ENCODE measurements around the gene ANO9. TPM values are rescaled to one million over a fixed set of nuclear protein-coding genes. Genes with fewer than 3 reads are reported as not detected.
"Not testable (repeated sequence)": the region's sequence is repeated elsewhere in the genome, so short reads cannot be mapped to it uniquely, and the experiment has no call there.

The ANO9 gene
- total RNA-seq, 1 experiment from 2014 or later = 85.5 TPM

- DNase-seq = no peak
- peaks cover 11% of the 10 kb centered on the region for H3K9me3 ChIP-seq
- H3K4me1 ChIP-seq = peaks cover 7% of the 10 kb centered on the region
- ChIA-PET CTCF (no interaction called here), POLR2A (no interaction called here)
- peaks cover 4% of the 10 kb centered on the region for H3K36me3 ChIP-seq (ENCODE audit: control insufficient read depth, insufficient read depth, low read length)
- H3K4me3 ChIP-seq (ENCODE audit: low read depth, low read length) = no peak overlapping the region
- Mint-ChIP-seq H3K27me3 (ENCODE audit: insufficient read depth, unreplicated experiment) (no peaks in the 10 kb centered on the region), H3K36me3 (ENCODE audit: insufficient read depth, unreplicated experiment) (peaks cover 16% of the 10 kb centered on the region), H3K27ac (ENCODE audit: unreplicated experiment) (no peak overlapping the region), H3K4me3 (ENCODE audit: unreplicated experiment) (no peak overlapping the region), H3K4me1 (ENCODE audit: low read depth, unreplicated experiment) (peaks cover 5% of the 10 kb centered on the region), H3K9me3 (ENCODE audit: unreplicated experiment) (no peaks in the 10 kb centered on the region)
- TF ChIP-seq CTCF (IDR thresholded peaks at IDR 0.05; ENCODE audit: insufficient read depth in 1 of 2, low read depth in 1 of 2, low read length in 1 of 2, severe bottlenecking in 1 of 2, unreplicated experiment in 1 of 2) = no peak
- intact Hi-C loops (cut with micrococcal nuclease; ENCODE audit: unreplicated experiment) = no loop called here
- no peaks in the 10 kb centered on the region for H3K27me3 ChIP-seq (replicated peaks; ENCODE audit: control insufficient read depth, insufficient read depth, low read length)
- no TSS peak for BruUV-seq (replicated peaks)
Measured at GRCh38 chr11:438101-438844, 3.5 kb downstream of the ANO9 start.

GRCh38 chr11:437228-437870 lies 4.5 kb downstream of the ANO9 start:
- no peak overlapping the region for H3K27ac Mint-ChIP-seq (ENCODE audit: unreplicated experiment)
- Histone ChIP-seq H3K9me3 (peaks cover 11% of the 10 kb centered on the region), H3K27me3 (replicated peaks; ENCODE audit: control insufficient read depth, insufficient read depth, low read length) (no peaks in the 10 kb centered on the region), H3K4me3 (ENCODE audit: low read depth, low read length) (no peak overlapping the region), H3K4me1 (no peaks in the 10 kb centered on the region; the same call in 1 of the 2 replicates), H3K36me3 (ENCODE audit: control insufficient read depth, insufficient read depth, low read length) (peaks cover 4% of the 10 kb centered on the region)
- ChIA-PET CTCF (no interaction called here), POLR2A (no interaction called here)
- H3K27me3 Mint-ChIP-seq (ENCODE audit: insufficient read depth, unreplicated experiment) = no peaks in the 10 kb centered on the region
- BruUV-seq (replicated peaks) = no TSS peak
- peaks cover 25% of the 10 kb centered on the region for H3K36me3 Mint-ChIP-seq (ENCODE audit: insufficient read depth, unreplicated experiment)
- H3K4me3 Mint-ChIP-seq (ENCODE audit: unreplicated experiment) = no peak overlapping the region
- no peak for TF ChIP-seq CTCF (IDR thresholded peaks at IDR 0.05; ENCODE audit: insufficient read depth in 1 of 2, low read depth in 1 of 2, low read length in 1 of 2, severe bottlenecking in 1 of 2, unreplicated experiment in 1 of 2)
- no peak for DNase-seq
- no peaks in the 10 kb centered on the region for H3K9me3 Mint-ChIP-seq (ENCODE audit: unreplicated experiment)
- intact Hi-C loops (cut with micrococcal nuclease; ENCODE audit: unreplicated experiment) = no loop called here
- H3K4me1 Mint-ChIP-seq (ENCODE audit: low read depth, unreplicated experiment) = peaks cover 5% of the 10 kb centered on the region

- H3K9me3 ChIP-seq = peaks cover 11% of the 10 kb centered on the region
- intact Hi-C loops (cut with micrococcal nuclease; ENCODE audit: unreplicated experiment); CTCF ChIA-PET; H3K4me1 ChIP-seq; H3K27me3 ChIP-seq (replicated peaks; ENCODE audit: control insufficient read depth, insufficient read depth, low read length); H3K27me3 Mint-ChIP-seq (ENCODE audit: insufficient read depth, unreplicated experiment); H3K4me3 ChIP-seq (ENCODE audit: low read depth, low read length); BruUV-seq (replicated peaks); H3K9me3 Mint-ChIP-seq (ENCODE audit: unreplicated experiment); H3K36me3 ChIP-seq (ENCODE audit: control insufficient read depth, insufficient read depth, low read length); H3K4me3 Mint-ChIP-seq (ENCODE audit: unreplicated experiment); H3K4me1 Mint-ChIP-seq (ENCODE audit: low read depth, unreplicated experiment); DNase-seq; H3K27ac Mint-ChIP-seq (ENCODE audit: unreplicated experiment): not testable (repeated sequence)
- POLR2A ChIA-PET = interaction anchor here (0.6 kb wide), 1 partner anchor 404 kb away, joined by 6 read pairs; no protein-coding TSS in a partner anchor
- peaks cover 27% of the 10 kb centered on the region for H3K36me3 Mint-ChIP-seq (ENCODE audit: insufficient read depth, unreplicated experiment)
Measured at GRCh38 chr11:434999-435740, 6.6 kb downstream of the ANO9 start.
